Kidney capillary endothelial cell (primary cell): Measurements from ENCODE around the gene DPPA4.

ENCODE experiments used
- DNase-seq: peaks from one replicate; pipeline ENCODE4 v3.0.0-alpha.2; 2018; ENCODE audit warnings: low spot score

The DPPA4 gene

DNA sequence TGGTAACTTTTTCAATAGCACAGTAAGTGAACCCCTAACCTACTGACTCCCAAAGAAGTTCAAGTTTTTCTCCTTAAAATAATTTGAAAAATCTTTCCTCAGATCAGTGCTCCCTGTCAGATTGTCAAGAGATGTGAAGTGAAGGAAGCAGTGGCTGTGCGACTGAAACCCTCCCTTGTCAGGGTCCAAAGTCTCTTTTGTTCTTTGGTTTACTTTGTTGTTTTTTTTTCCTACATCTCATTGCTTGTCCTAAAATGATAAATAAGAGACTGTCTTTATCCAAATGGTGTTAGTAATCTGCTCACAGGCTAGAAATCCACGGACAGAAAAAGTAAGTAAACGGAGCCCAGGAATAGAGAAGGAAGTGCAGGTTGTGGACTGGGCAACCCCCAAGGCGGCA is 976 bp upstream of the DPPA4 start:
- DNase-seq = no peak

DNA sequence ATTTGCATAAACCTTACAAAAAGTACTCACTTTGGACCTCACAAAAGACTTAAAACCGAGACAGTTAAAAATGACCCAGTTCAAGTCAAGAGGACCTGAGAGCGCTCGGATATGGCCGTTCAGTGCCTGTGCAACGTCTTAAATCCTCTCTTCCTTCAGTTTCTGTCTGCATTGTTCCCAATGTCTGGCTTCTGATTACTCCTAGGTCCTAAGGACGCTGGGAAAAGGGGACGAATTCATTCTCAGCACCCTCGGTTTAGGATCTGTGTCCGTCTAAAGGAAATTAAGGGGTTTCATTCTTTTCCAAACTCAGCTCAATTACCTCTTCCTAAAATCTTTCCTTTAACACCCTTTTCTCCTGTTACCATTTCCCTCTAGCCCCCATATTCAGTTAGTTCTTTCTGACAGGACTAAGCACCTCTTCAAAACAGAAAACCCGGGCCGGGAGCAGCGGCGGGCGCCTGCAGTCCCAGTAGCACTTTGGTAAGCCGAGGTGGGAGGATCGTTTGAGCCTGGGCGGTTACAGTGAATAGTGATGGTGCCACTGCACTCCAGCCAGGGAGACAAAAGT is 970 bp downstream of the DPPA4 start:
- peak; percentile 12 for DNase-seq

DNA sequence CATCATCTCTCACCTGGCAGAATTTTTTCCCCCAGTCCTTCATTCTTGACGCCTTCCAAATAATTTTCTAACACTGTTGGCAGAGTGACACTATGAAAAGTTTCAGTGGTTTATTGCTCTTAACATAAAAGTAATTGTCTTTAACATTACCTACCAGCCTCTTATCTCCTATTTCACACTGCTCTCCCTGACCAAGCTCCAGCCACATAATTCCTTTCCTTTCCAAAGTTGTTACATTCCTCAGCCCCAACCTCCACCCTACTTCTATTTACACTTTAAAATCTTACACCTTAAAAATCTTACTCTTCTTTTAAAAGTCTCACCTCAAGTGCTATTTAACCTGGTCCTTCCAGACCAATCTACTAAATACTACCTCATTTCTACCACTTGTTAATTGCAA is 2.8 kb downstream of the DPPA4 start:
- DNase-seq = no peak

DNA sequence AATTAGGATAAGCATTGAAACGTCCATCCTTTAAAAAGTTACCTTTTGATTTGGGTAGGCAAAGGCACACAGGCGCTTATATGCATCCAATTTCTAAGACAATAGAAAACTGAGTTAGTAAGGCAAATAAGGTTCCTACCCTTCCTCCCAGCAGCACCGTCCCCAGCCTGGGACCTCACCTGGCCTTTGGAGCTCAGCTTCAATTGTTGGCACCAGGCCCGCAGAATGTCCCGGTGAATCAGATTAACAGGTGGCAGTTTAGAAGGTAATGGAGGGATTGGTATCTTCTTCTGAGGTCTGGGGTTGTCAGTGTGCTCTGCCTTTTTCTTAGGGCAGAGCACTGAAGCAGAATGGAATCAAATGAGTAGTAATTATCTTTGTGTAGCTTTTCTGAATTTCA is 5.7 kb downstream of the DPPA4 start:
- DNase-seq = no peak

DNA sequence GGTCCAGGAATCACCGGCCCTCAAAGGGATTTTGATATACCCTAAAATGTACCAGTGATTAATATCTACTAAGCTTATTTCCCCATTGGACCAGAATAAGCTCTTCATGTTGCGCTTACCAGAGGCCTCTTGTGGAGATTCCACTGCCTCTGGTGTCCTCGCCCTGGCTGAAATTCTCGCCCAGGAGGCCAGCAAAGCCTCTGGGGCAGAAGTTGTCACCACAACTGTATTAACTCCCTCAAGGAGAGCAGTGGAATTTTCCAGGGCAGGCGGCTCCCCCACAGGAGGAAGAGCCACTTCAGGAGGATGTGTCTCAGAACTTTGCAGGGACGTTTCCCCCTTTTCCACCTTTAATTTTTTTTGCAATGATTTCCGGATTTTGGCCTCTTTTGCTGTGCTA is 6.9 kb downstream of the DPPA4 start:
- no peak for DNase-seq

DNA sequence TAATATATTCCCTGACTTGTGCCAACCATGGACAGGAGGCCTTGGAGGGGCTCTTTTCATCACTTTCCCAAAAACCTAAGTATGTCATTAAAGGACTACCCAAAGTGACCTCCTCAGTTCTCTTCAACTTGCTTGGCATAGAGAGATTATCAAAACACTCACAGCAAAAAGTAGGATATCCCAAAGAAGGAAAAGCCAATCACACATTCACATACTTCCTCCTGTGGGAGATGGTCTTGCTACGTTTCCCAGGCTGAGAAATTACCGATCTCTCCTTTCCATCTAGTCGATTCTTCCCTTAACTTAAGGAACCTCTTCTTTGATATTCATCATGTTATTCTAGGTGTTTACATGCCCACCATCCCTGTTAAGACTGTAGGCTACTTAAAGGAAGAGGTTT is 9.1 kb downstream of the DPPA4 start:
- no peak for DNase-seq

DNA sequence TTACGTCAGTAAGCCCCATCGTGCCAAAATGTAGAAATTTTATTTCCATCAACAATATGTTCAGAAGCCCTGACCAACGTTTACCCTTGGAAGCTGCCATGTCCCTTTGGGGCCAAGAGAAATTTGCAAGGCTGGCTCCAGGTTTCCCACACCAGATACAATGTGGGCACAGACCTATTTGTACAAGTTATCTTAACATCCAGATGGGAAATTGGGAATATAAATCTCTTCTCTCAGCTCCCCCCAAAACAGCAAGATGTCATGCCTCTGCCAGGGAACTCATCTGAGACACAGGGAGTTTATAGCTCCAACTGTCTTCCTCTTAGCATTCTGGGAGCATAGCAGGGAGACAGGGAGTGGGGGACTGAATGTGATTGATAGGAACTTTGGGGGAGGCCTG is 11.7 kb downstream of the DPPA4 start:
- no peak for DNase-seq

DNA sequence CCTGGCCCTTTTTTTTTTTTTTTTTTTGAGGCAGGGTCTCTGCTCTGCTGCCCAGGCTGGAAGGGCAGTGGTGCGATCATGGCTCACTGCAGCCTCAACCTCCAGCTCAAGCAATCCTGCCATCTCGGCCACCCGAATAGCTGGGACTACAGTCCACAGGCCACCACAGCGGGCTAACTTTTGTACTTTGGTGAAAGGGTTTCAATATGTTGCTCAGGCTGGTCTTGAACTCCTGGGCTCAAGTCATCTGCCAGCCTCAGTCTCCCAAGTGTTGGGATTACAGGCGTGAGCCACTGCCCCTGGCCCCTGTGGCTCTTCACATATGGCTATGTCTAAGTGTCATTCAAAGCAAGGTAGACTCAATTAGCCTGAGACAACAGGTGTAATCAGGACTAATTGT is 12.2 kb downstream of the DPPA4 start:
- DNase-seq = no peak

DNA sequence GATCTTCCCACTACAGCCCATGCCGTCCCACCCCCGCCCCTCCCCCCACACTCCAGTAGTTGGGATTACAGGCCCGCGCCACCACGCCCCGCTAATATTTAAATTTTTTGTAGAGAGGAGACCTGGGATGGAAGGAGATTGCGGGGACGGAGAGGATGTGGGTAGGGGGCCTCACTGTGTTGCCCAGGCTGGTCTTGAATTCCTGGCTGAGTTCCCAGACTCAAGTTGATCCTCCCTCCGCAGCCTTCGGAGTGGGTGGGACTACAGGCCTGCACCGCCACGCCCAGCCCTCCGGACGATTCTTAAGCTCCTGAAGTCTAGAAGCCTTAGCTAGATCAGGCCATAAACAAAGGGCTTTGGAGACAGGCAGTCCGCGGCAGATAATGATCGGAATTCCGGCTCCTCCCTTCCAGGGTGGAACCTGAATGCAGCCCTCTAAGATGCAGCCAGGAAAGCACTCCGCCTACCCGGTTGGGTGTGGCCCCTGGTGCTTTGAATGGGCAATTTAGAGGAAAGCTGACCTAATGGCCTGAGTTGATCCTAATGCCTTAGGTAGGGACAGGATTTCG is 21.1 kb downstream of the DPPA4 start, which contains the start of gene DPPA2:
TSS of gene DPPA2 (minus strand) at position 356 of the 569 bp plus-strand sequence. CDS start 1,975 bp downstream, outside the sequence.
- DNase-seq = no peak

DNA sequence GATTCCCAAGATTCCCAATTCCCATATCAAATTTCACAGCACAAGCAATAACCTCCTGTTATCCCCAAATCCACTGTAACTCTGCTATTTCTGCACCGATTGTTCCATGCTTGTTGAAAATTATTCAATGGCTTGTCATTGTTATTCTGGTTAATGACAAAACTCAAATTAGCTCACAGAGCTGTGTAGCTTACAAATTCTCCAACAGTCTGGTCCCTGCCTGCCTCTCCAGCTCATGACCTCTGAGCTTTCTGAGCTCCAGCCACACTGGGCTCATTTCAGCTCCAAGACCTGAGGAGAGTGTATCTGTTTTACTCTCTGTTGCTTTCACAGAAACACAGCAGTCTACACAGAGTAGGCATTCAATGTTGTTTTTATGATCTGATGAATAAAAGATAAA is 24.3 kb downstream of the DPPA4 start:
- DNase-seq = no peak

DNA sequence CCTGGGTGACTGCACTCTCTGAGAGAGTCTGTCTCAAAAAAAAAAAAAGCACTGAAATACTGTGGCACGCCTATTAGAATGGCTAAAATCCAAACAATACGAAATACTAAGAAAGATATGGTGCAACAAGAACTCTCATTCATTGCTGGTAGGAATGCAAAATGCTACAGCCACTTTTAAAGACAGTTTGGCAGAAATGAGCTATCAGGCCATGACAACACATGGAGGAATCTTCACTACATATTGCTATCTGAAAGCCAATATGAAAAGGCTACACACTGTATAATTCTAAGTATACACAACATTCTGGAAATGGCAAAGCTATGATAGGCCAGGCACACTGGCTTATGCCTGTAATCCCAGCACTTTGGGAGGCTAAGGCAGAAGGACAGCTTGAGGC is 39.9 kb downstream of the DPPA4 start:
- DNase-seq = no peak

DNA sequence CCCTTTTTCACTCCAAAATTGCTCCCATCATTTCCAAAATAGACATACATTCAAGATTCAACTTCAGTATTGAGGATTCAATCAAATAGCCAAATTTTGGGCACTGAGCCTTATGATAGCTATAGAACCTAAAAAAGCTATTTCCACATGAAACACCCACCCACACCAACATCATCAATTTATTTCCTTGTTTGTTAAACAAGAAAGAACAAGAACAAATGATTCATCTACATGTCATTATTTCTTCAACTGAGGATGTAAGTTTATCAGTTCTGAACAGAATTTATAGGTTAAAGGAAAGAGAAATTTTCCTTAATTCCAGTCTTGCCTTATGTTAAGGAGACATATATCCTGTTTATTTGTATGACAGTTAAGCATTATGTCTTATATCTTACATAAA is 53.3 kb downstream of the DPPA4 start:
- DNase-seq = no peak

DNA sequence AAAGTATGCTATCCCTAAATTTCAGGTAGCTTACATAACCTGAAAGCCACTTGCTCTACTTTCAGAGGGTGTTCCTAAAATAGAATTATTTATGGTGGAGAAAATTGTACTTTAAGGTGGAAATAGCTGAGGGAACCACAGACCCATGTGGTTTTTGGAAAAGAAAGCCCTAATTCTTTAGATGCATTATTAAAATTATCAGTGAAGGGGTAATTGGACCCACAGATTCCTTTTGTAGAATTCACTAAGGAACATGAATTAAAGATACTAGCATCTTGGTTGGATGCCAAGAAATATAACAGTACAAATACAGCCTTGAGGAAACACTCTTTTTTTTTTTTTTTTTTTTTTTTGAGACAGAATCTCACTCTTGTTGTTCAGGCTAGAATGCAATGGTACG is 58.8 kb downstream of the DPPA4 start:
- DNase-seq = no peak

DNA sequence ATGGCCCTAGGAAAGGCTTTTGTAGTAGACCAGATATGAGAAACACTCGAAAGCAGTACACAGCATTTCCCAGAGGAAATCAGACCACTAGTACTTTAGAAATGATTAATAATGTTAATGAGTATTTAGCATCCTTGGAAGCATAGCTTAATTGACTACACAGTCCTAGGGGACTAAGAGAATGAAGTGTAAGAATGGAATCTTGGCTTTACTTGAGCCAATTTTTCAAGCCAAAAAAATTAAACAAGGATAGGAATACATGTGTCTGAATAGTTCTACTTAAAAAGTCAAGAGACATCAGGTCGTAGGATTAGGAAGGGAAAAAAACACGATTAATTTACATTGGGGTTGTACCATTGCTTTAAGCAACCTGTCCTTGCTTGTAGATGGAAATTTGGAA is 59.2 kb downstream of the DPPA4 start:
- no peak for DNase-seq
